ENCODE data around the gene DUSP9.

- no peak for TF ChIP-seq ARNTL (CRISPR knock-in tag; IDR thresholded peaks at IDR 0.05; ENCODE audit: borderline replicate concordance, low read depth)
- TF ChIP-seq ISL1 (CRISPR knock-in tag; IDR thresholded peaks at IDR 0.05), result no peak
- TF ChIP-seq ZFP30 (CRISPR knock-in tag; IDR thresholded peaks at IDR 0.05), result no peak
- TF ChIP-seq, protein P1, sequence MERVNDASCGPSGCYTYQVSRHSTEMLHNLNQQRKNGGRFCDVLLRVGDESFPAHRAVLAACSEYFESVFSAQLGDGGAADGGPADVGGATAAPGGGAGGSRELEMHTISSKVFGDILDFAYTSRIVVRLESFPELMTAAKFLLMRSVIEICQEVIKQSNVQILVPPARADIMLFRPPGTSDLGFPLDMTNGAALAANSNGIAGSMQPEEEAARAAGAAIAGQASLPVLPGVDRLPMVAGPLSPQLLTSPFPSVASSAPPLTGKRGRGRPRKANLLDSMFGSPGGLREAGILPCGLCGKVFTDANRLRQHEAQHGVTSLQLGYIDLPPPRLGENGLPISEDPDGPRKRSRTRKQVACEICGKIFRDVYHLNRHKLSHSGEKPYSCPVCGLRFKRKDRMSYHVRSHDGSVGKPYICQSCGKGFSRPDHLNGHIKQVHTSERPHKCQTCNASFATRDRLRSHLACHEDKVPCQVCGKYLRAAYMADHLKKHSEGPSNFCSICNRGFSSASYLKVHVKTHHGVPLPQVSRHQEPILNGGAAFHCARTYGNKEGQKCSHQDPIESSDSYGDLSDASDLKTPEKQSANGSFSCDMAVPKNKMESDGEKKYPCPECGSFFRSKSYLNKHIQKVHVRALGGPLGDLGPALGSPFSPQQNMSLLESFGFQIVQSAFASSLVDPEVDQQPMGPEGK (CRISPR knock-in tag; IDR thresholded peaks at IDR 0.05; ENCODE audit: borderline replicate concordance), result no peak
- no peak for TF ChIP-seq BACH2 (CRISPR knock-in tag; IDR thresholded peaks at IDR 0.05; ENCODE audit: borderline replicate concordance)
- TF ChIP-seq TSHZ2 (CRISPR knock-in tag; IDR thresholded peaks at IDR 0.05), result no peak
- no peak for TF ChIP-seq CSDC2 (CRISPR knock-in tag; IDR thresholded peaks at IDR 0.05)
- TF ChIP-seq, protein P2, sequence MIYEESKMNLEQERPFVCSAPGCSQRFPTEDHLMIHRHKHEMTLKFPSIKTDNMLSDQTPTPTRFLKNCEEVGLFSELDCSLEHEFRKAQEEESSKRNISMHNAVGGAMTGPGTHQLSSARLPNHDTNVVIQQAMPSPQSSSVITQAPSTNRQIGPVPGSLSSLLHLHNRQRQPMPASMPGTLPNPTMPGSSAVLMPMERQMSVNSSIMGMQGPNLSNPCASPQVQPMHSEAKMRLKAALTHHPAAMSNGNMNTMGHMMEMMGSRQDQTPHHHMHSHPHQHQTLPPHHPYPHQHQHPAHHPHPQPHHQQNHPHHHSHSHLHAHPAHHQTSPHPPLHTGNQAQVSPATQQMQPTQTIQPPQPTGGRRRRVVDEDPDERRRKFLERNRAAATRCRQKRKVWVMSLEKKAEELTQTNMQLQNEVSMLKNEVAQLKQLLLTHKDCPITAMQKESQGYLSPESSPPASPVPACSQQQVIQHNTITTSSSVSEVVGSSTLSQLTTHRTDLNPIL (CRISPR knock-in tag; IDR thresholded peaks at IDR 0.05; ENCODE audit: low read depth), result no peak
- TF ChIP-seq ZC3H10 (CRISPR knock-in tag; IDR thresholded peaks at IDR 0.05), result no peak
- TF ChIP-seq ZFP3 (CRISPR knock-in tag; IDR thresholded peaks at IDR 0.05), result no peak
Measured at GRCh38 chrX:153612413-153612812, 34.6 kb upstream of the DUSP9 start.

All from SK-N-SH treated with all-trans-retinoic acid at 6 μM for 48 hours (cell line).